HG02642 (cell line): ENCODE results near the gene ZEB2.

Experiments used
- ATAC-seq: cut with Tn5 transposase; IDR thresholded peaks from one replicate; pipeline ENCODE4 v1.9.1; 2021; ENCODE audit warnings: mild to moderate bottlenecking; ENCODE audit not compliant: unreplicated experiment, poor library complexity

The ZEB2 gene

GRCh38 chr2:144530596-144530995 is 10.7 kb upstream of the ZEB2 start:
- ATAC-seq, result no peak

GRCh38 chr2:144529841-144530240 is 9.9 kb upstream of the ZEB2 start:
- no peak for ATAC-seq

GRCh38 chr2:144528108-144528507 is 8.2 kb upstream of the ZEB2 start:
- ATAC-seq, result no peak

- no peak for ATAC-seq
These were observed 6.9 kb upstream of the ZEB2 start for GRCh38 chr2:144526831-144527230.

GRCh38 chr2:144524118-144525009 is 4.4 kb upstream of the ZEB2 start:
- ATAC-seq, result no peak

GRCh38 chr2:144523596-144524117 is 3.7 kb upstream of the ZEB2 start:
- no peak for ATAC-seq

- no peak for ATAC-seq
These were observed 3.1 kb upstream of the ZEB2 start for GRCh38 chr2:144522897-144523595.

GRCh38 chr2:144522176-144522896 is 2.4 kb upstream of the ZEB2 start:
- no peak for ATAC-seq

- ATAC-seq, result no peak
These were observed 1.8 kb upstream of the ZEB2 start for GRCh38 chr2:144521686-144522085.

GRCh38 chr2:144520756-144521487 is 1.0 kb upstream of the ZEB2 start:
- ATAC-seq, result no peak

- ATAC-seq, result no peak
These were observed 354 bp downstream of the ZEB2 start for GRCh38 chr2:144519597-144519933.

- peak; percentile 43 for ATAC-seq
These were observed 947 bp downstream of the ZEB2 start for GRCh38 chr2:144518748-144519596.

GRCh38 chr2:144517866-144518747 is 1.8 kb downstream of the ZEB2 start:
- ATAC-seq, result no peak

GRCh38 chr2:144516981-144517865 is 2.7 kb downstream of the ZEB2 start:
- ATAC-seq, result peak; percentile 64

GRCh38 chr2:144516411-144516980 is 3.4 kb downstream of the ZEB2 start:
- peak; percentile 30 for ATAC-seq

- ATAC-seq, result no peak
These were observed 4.1 kb downstream of the ZEB2 start for GRCh38 chr2:144515696-144516410.
